A549 treated with AZD2906 at 1 μM for 4 hours (cell line): ENCODE data around the gene UGT2B11. TPM values are rescaled to one million over a fixed set of nuclear protein-coding genes. Genes with fewer than 3 reads are reported as not detected.

Experiments used
- total RNA-seq: library from RNA; stranded (reverse); fragments of 200-300 nt; extraction: Qiagen RNA extraction; gene quantifications from 5 replicates; pipeline ENCODE4 v1.2.3, GENCODE V29; 2022

The UGT2B11 gene
- total RNA-seq = 0.09 to 0.15 TPM (median 0.10 TPM) in 5 replicates

GRCh38 chr4:69214716-69215115 lies at the start of gene UGT2B11:
Gene UGT2B11 (minus strand): TSS chr4:69214748. CDS start chr4:69214722, 26 bp downstream.

Other genes with a start within 250 kb of the UGT2B11 start
- 0.22 to 0.31 TPM (median 0.27 TPM) in 5 replicates for gene UGT2B7, start 118.3 kb downstream of the UGT2B11 start, total RNA-seq
- gene UGT2B28, start 65.7 kb upstream of the UGT2B11 start, total RNA-seq = not detected in 5 replicates